GM19099 (cell line): Measurements from ENCODE around the gene SNRNP70.

Source experiments
- POLR2A ChIP-seq: IDR thresholded peaks from 3 replicates; pipeline ENCODE4 v1.6.1; 2011; ENCODE audit warnings: low read depth; ENCODE audit not compliant: insufficient read length; ENCODE audit errors: extremely low read depth

SNRNP70 gene

GRCh38 chr19:49094505-49095482 lies 9.5 kb downstream of the SNRNP70 start:
- TF ChIP-seq POLR2A: no peak

DNA sequence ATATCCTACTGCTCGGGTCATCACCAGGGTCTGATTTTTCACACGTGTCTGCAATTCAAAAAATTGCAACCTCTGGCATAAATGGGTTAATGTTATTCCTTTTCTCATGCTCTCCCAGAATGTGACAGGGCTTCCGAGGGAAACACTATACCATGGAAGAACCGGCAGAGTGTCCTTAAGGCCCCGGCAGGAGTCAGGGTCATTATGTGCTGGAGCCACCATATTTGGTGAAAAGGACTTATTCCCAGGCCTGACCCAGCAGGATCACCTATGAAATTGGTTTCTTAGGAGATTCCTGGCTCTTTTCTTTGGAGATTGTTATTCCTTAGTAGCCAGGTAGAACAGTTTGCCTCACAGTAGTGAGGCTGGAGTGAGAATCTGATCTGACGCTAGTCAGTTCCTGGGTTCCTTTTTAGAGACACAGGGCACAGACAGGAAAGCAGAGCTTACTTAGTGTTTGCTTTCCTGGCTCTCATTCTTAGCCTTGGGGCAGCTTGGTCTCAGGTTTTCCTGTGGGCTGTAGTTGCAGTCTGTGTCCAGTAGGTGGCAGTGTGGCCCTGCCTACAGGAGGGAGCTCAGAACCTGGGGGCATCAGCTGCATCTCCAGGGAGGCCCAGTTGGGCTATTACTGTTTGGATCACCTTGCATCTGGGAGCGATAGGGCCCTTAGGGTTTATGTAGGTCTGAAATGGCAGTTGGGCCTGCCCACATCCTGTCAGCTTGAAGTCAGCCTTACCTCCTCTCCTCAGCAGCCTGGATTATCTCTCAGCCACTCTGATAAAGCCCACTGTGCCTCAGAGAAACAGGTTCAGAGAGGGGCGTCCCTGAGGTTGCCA lies 12.4 kb downstream of the SNRNP70 start:
- TF ChIP-seq POLR2A: no peak

DNA sequence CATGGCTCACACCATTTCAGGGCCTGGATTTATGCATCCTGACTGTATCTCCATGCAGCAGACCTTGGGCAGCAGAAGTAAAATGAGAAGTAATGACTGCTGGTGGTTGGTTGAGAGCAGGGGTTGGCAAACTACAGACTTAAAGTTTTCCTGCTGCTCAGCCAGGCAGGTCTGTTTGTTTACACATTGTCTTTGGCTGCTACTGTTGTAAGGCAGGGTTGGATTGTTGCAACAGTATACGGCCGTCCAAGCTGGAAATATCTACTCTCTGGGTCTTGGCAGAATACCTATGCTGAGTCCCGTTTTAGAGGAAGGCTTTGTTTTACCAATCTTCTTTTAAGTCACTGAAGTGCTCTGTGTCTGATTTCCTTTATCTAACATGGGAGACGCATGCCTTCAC lies 13.5 kb downstream of the SNRNP70 start:
- no peak for TF ChIP-seq POLR2A

- no peak for TF ChIP-seq POLR2A
Observed at GRCh38 chr19:49101160-49101559, 15.9 kb downstream of the SNRNP70 start.

- TF ChIP-seq POLR2A: no peak
Observed at GRCh38 chr19:49102303-49102702, 17.1 kb downstream of the SNRNP70 start.

DNA sequence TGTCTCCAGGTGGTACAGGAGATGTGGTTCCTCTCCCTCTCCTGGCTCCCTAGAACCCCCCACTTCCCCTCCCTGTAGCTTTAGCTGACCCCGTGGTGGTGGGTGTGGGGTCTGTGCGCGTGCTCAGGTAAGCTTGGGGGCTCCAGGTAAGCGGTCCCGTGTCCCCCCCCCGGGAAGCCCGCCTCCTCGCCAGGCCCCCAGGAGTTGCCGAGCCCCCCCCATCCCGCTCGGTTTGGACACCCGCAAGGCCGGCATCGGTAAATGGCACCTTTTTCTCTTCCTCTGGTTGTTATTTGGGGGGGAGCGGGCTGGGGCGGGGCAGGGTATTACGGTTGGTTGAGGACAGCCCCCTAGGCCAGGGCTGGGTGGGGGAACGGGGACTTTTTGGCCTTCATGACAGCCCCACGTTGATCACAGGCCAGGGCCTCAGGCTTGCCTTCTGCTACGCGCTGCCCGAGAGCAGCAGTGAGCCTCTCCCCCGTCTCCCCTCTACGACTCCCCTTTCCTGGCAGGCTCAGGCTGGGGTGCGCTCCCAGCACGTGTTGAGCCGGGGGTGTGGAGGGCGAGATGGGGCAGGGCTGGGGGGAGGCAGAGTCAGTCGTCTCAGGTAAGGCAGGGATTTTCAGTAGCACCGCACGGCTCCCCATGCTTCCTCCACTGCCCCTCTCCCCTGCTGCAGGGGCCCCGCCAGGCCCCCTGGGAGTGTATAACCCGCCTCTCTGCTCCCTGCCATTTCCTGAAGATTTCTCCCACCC lies 18.3 kb downstream of the SNRNP70 start:
- no peak for TF ChIP-seq POLR2A

- no peak for TF ChIP-seq POLR2A
Observed at GRCh38 chr19:49104229-49104864, 19.1 kb downstream of the SNRNP70 start.

DNA sequence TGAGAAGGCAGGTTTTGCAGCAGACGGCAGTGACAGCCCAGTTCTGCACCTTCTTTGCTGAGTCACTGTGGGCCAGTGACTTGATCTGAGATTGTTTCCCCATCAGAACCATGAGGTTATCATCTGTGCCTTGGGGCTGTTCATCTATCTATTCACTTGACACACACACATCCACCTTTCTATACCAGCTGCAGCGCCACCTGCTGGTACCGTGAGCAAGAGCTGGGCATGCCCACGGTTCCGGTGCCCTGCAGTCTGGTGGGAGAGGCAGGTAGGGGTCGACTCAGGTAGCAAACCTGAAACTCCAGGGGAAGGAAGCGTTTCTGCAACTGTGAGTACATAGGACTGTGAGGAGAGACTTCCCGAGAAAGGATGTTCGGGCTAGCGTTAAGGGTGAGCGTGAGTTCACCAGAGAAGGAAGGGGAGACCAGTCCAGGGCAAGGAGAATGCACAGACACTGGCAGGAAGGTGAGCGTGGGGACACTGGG lies 21.4 kb downstream of the SNRNP70 start:
- TF ChIP-seq POLR2A: no peak

DNA sequence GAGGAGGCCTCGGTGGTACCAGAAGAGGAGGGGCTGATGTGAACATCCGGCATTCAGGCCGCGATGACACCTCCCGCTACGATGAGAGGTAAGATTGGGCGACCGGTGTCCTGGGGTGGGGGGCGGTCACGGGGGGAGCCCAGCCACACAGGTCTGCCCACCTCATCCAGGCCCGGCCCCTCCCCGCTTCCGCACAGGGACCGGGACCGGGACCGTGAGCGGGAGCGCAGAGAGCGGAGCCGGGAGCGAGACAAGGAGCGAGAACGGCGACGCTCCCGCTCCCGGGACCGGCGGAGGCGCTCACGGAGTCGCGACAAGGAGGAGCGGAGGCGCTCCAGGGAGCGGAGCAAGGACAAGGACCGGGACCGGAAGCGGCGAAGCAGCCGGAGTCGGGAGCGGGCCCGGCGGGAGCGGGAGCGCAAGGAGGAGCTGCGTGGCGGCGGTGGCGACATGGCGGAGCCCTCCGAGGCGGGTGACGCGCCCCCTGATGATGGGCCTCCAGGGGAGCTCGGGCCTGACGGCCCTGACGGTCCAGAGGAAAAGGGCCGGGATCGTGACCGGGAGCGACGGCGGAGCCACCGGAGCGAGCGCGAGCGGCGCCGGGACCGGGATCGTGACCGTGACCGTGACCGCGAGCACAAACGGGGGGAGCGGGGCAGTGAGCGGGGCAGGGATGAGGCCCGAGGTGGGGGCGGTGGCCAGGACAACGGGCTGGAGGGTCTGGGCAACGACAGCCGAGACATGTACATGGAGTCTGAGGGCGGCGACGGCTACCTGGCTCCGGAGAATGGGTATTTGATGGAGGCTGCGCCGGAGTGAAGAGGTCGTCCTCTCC lies 22.6 kb downstream of the SNRNP70 start:
- TF ChIP-seq POLR2A: no peak

GRCh38 chr19:49109051-49109450 lies 23.8 kb downstream of the SNRNP70 start:
- TF ChIP-seq POLR2A: peak; percentile 10

- peak; percentile 7 for TF ChIP-seq POLR2A
Observed at GRCh38 chr19:49109569-49110233, 24.4 kb downstream of the SNRNP70 start.

- no peak for TF ChIP-seq POLR2A
Observed at GRCh38 chr19:49110567-49110966, 25.3 kb downstream of the SNRNP70 start.
